SIG-M5 treated with dmso at 0.1 percent for 504 hours (cell line): ENCODE data around the gene BHLHE23.
"Not testable (repeated sequence)": the region's sequence is repeated elsewhere in the genome, so short reads cannot be mapped to it uniquely, and the experiment has no call there.

Source experiments
- DNase-seq: peaks from one replicate; lab custom pipeline; 2025; ENCODE audit not compliant: unreplicated experiment; lab: John Stamatoyannopoulos, UW

BHLHE23 gene

DNA sequence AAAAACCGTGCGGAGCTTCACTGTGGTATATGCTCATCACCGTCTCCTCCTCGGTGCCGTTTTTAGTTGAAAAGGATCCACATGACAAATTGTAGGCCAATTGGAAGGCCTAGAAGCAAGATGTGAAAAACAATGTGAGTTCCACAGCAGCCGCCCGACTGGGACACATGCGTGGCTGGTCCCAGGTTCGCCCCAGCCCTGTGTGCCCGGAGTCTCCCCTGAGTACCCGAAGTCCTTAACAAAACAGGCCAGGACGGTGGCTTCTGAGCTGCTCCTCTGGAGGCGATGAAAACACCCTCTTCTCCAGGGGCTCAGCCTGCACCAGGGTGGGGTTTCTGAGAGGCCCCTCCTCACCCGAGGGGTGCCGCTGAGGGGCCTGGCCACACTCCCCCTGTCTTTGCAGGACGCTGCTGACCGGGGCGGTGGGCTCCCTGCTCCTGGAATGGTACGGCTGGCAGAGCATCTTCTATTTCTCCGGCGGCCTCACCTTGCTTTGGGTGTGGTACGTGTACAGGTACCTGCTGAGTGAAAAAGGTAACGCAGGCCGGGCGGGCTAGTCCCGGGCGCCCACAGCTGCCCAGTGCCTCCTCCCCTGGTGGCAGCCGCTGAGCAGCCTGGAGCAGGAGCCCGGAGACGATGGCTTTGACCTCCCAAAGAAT is 44.4 kb downstream of the BHLHE23 start:
- no peak for DNase-seq

DNA sequence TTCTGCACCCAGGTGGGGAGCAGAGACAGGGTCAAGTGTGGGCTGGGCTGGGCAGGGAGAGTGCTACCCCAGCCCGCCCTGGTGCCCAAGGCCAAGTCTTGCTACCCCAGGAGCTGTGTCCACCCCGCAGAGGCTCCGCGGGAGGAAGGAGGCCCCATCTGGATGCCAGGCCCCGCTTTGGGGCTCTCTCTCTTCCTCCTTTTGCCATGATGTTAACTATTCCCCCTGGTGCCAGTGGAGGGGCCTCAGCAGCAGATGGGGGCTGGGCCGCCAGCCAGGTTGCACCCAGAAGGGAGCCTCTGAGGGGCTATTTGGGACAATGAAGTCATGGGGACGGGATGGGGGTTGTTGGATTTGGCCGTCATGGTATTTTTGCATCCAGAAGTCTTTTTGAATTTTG is 45.0 kb downstream of the BHLHE23 start:
- DNase-seq, result no peak

DNA sequence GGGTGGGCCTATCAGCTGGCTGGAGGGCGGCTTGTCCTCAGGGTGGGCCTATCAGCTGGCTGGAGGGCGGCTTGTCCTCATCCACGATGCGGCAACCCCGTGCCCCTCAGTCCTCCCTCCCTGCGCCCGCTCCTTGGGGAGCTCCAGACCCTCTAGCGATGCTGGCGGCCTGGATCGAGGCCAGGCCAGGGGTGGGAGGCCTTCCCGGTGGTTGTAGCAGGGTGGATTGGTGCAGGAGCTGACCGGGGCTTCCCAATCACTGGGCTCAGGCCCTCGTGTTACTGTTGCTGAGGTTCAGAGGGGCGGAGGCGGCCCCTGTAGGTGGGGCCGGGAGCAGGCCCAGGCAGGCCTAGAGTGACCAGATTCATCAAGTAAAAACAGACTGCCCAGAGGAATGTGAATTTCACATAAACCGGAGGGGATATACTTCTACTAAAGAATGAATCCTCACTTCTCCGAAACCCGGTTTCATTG is 45.4 kb downstream of the BHLHE23 start:
- no peak for DNase-seq

DNA sequence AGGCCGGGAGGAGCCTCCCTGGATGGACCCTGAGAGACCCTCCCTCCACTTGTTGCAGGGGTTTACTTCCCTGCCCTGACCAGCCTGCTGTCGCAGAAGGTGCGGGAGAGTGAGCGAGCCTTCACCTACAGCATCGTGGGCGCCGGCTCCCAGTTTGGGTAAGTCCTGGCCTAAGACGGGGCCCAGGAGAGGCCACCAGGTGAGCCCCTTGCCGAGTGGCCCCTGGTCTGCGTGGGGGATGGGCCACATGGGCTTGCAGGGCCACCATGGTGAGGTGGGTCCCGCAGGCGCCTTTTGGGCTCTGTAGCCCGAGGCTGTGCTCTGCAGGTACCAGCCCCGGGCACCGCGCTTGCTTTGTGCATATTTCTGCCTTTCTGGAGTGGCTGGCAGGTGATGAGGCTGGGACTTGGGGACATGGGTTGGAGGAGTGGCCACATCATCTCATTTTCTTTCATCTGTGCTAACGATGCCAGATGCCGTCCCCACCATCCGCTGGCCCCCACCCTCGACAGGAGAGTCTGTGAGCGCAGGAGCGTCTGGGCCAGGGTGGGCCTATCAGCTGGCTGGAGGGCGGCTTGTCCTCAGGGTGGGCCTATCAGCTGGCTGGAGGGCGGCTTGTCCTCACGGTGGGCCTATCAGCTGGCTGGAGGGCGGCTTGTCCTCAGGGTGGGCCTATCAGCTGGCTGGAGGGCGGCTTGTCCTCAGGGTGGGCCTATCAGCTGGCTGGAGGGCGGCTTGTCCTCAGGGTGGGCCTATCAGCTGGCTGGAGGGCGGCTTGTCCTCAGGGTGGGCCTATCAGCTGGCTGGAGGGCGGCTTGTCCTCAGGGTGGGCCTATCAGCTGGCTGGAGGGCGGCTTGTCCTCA is 46.1 kb downstream of the BHLHE23 start:
- DNase-seq, result not testable (repeated sequence)

DNA sequence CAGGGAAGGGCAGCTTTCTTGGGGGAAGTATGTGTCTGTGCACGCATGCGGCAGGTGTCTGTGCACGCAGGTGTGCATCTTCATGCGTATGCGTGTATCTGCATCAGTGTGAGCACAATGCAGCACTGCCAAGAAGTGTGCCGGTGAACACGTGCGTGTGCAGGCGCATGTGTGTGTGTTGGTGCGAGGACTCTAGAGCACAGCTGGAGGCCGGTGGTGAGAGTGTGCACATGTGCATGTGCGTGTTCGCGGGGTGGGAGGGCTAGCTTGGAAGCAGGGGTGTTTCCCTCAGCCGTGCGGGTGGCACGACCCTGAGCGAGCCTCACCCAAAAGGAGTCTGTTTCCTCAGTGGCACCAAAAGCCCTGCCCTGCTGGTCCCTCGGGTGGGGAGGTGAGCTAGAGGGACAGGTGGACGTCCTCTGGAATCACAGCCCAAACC is 46.7 kb downstream of the BHLHE23 start:
- DNase-seq, result no peak

DNA sequence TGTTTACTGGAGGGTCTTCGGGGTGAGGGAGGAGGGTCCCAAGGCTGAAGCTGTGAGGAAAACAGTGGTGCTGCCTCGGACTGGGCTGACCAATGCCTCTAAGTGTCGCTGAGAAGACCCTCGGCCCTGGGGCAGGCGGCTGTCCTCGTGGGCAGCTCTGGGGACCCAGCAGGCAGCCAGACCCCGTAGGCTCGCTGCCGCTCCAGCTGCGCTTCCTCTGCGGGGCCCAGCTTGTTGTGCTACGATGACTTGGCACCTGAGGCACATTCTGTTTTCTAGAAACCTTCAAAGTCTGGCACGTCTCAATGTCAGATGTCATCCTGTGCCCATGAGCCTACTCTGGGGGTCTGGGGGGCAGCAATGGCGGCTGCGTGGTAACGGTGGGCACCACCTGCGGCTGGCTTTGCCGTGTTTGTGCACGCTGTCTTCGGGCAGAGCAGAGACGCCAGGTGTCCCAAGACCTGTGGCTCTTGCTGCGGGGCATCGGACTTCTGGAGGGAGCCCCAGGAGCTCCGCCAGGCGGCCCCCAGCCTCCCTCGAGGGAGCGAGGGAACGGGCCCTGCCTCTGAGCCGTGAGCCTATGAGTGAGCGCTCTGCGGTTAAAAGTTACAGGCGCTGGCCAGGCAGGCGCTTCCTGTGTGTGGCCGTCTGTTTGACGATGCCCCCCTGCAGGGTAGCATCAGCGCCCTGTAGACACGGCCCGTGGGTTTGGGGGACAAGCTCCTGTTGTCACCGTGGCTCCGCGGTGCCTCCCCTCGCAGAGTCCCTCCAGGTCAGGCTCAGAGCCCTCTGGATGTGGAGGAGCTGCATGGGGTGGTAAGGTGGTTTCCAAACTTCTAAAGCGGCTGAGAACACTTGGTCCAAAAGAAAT is 47.4 kb downstream of the BHLHE23 start:
- DNase-seq, result no peak

DNA sequence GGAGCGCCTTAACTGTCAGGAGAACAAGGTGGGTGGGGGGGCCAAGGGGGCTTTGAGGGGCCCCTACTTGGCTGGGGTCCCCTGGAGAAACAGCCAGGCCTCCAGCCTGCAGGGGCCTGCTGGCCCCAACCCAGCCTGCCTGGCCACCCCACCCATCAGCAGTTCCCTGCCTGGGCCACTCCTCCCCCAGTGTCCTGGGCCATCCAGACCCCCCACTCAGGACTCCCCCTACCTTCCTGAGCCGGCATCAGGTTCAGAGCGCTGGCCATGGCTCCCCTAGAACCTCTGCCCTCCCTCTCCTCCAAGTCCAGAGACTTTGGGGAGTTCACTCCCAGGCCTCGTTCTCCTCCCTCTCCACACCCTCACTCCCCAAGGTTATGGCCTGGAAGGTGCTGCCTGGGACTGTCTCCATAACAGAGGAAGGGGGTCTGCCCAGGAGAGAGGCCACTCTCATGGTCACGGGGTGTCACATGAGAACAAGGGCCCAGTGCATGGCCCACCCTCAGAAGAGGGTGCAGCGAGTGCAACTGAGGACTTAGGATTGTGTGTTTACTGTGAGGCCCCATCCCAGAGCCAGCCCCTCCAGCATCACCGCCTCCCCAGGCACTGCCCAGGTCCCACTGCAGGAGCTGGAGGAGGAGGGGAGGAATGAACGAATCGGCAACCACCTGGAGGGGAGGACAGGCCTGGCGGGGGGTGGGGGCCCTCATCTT is 48.2 kb downstream of the BHLHE23 start:
- DNase-seq, result no peak

DNA sequence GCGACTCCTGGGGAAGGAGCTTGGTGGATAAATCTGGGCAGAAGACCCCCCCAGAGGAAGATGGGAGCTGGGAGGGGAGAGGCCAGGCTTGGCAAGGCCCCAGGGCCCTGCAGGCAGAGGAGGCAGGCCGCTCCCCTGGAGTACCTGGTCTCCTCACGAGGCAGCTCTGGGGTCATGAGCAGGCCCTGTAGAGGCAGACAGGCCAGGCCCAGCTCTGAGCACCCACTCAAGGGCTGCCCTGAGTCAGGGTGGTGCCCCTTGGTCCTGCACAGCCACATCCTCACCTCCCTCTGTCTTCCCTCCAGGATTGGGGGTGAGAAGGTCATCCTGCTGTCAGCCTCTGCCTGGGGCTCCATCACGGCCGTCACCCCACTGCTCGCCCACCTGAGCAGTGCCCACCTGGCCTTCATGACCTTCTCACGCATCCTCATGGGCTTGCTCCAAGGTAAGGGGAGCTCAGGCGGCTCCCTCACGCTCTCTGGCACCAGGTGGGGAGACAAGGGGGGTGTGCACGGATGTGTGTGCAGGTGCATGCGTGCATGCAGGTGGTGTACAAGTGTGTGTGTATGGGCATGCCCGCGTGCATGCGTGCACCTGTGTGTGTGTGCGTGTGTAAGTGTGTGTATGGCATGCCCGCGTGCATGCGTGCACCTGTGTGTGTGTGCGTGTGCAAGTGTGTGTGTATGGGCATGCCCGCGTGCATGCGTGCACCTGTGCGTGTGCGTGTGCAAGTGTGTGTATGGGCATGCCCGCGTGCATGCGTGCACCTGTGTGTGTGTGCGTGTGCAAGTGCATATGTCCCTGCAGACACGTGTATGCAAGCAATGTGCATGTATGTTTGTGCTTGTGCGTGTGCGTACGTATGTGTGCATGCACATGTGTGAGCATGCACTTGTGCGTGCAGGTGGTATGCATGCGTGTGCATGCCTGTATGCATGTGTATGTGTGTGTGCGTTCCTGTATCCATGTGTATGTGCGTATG is 49.3 kb downstream of the BHLHE23 start:
- no peak for DNase-seq

DNA sequence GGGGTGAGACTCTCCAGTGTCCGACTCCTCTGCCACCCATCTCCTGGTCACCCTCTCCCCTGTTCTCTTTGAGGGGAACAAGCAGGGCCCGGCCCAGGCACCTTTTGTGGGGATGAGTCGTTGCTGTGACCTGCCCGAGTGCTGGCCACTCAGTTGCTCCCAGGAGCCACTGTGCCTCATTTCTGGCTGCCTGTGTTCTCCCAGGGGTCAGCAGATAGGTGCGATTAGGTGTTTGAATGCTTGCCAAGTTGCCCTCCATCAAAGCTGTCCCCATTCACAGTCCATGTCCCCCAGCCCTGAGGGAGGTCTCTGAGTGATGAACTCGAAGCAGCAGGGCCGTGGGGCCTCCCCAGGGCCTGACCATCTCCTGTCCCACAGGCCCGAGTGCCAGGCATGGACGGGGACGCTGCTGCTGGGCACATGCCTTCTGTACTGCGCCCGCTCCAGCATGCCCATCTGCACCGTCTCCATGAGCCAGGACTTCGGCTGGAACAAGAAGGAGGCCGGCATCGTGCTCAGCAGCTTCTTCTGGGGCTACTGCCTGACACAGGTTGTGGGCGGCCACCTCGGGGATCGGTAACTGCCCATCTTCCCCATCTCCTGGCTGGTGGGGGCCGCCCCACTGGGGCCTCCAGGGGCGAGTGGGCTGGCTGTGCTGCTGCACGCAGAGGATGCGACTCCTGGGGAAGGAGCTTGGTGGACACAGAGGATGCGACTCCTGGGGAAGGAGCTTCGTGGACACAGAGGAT is 50.2 kb downstream of the BHLHE23 start:
- no peak for DNase-seq
